Stimulated activated effector memory CD8-positive, alpha-beta T cell treated with anti-CD3 and anti-CD28 coated beads, Interleukin-12 subunit alpha, Interleukin-12 subunit beta, amount 100 ng/mL, for 72 hours (primary cell): ENCODE data around the gene LONP2.
A peak's percentile ranks its signal among the peaks of the same experiment; 100 is the strongest.
"Not testable (repeated sequence)": the region's sequence is repeated elsewhere in the genome, so short reads cannot be mapped to it uniquely, and the experiment has no call there.

Experiments
- ATAC-seq: fragments of 150-1000 bp; cut with Tn5 transposase; 2 replicates; pipeline ENCODE4 v1.10.0; 2021
- DNase-seq, 2 donors: peaks; one replicate each; pipeline ENCODE4 v3.0.0; 2021 to 2022; ENCODE audit warnings: low spot score in 2 of 2
- H3K27ac Mint-ChIP-seq: one replicate; pipeline ENCODE4 v1.8.0; 2022; ENCODE audit warnings: mild to moderate bottlenecking, mixed read lengths
- H3K36me3 Mint-ChIP-seq: one replicate; pipeline ENCODE4 v1.8.0; 2022; ENCODE audit warnings: mild to moderate bottlenecking, mixed read lengths
- H3K4me1 Mint-ChIP-seq: one replicate; pipeline ENCODE4 v1.8.0; 2022; ENCODE audit warnings: mixed read lengths
- H3K4me3 Mint-ChIP-seq: one replicate; pipeline ENCODE4 v1.8.0; 2022; ENCODE audit warnings: mild to moderate bottlenecking, mixed read lengths
- H3K9me3 Mint-ChIP-seq: one replicate; pipeline ENCODE4 v1.8.0; 2022; ENCODE audit warnings: mixed read lengths

LONP2 gene

GRCh38 chr16:48356633-48357376 is 112.7 kb downstream of the LONP2 start:
- Mint-ChIP-seq H3K4me1 (peaks cover 17% of the 10 kb centered on the region), H3K9me3 (no peaks in the 10 kb centered on the region), H3K4me3 (no peak overlapping the region), H3K36me3 (peaks cover 72% of the 10 kb centered on the region), H3K27ac (peak overlapping the region; percentile 60)
- ATAC-seq: no peak
- DNase-seq: no peak

DNA sequence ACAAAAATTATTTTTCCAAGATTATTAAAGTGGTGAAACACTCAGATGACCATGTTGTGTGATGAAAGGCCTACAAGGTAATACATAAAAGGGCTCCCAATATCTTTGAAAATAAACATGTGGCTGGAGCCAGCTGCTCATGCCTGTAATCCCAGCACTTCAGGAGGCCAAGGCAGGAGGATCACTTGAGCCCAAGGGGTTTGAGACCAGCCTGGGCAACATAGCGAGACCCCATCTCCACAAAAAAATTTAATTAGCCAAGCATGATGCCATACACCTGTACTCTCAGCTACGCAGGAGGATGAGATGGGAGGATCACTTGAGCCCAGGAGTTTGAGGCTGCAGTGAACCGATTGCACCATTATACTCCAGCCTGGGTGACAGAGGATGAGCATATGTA is 114.3 kb downstream of the LONP2 start:
- H3K27ac Mint-ChIP-seq: peak overlapping the region; percentile 23

GRCh38 chr16:48359983-48360382 is 115.9 kb downstream of the LONP2 start:
- Mint-ChIP-seq H3K27ac (no peak overlapping the region), H3K36me3 (peaks cover 50% of the 10 kb centered on the region), H3K4me3 (no peak overlapping the region), H3K4me1 (peaks cover 6% of the 10 kb centered on the region), H3K9me3 (no peaks in the 10 kb centered on the region)
- no peak for ATAC-seq
- no peak for DNase-seq

More for the DNA sequence above, 114.3 kb downstream of the LONP2 start:
- no peak for DNase-seq
- peaks cover 66% of the 10 kb centered on the region for H3K36me3 Mint-ChIP-seq
- no peak overlapping the region for H3K4me3 Mint-ChIP-seq
- ATAC-seq: no peak
- no peaks in the 10 kb centered on the region for H3K9me3 Mint-ChIP-seq
- peaks cover 15% of the 10 kb centered on the region for H3K4me1 Mint-ChIP-seq

- DNase-seq (no peak), ATAC-seq (no peak)
- Mint-ChIP-seq H3K36me3 (peaks cover 44% of the 10 kb centered on the region), H3K27ac (no peak overlapping the region), H3K4me3 (no peak overlapping the region), H3K4me1 (peaks cover 12% of the 10 kb centered on the region), H3K9me3 (no peaks in the 10 kb centered on the region)
Observed at GRCh38 chr16:48361012-48361411, 116.9 kb downstream of the LONP2 start.

- no peak for ATAC-seq
- Mint-ChIP-seq H3K4me3 (no peak overlapping the region), H3K9me3 (no peaks in the 10 kb centered on the region), H3K4me1 (peaks cover 19% of the 10 kb centered on the region), H3K27ac (no peak overlapping the region), H3K36me3 (peaks cover 38% of the 10 kb centered on the region)
- no peak for DNase-seq
Observed at GRCh38 chr16:48361540-48362144, 117.5 kb downstream of the LONP2 start.

DNA sequence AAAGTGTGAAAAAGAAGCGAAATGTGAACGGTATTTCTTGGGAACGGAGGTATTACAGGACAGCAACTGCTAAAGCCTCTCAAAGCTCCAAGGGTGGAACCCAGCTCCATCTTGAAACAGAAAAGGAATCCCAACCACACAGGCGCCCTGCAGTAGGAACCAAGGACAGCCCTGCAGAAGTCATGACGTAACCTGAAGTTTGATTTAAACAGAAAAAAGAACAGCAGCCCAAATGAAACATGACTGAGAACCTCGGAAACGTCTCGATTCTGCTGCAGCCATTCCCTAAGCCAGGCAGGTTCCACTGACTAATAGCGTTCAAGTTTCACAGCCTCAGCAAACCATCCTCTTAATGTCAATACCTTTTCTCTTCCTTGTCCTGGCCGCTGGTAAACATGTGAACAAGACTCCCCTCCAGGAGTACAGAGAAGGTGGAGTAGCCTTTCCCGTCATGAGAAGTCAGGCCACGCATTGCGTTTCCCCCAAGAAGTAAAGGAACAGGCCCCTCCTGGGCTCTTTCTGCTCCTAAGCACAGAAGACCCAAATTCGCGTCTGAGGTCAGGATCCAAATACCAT is 121.0 kb downstream of the LONP2 start:
- Mint-ChIP-seq H3K27ac (peak overlapping the region; percentile 96), H3K9me3 (no peaks in the 10 kb centered on the region), H3K4me3 (peak overlapping the region; percentile 75), H3K36me3 (peaks cover 25% of the 10 kb centered on the region), H3K4me1 (peaks cover 30% of the 10 kb centered on the region)
- no peak for DNase-seq
- ATAC-seq: no peak

GRCh38 chr16:48365601-48366164 is 121.6 kb downstream of the LONP2 start:
- peaks cover 30% of the 10 kb centered on the region for H3K4me1 Mint-ChIP-seq
- H3K4me3 Mint-ChIP-seq: peak overlapping the region; percentile 75
- peak overlapping the region; percentile 96 for H3K27ac Mint-ChIP-seq
- peaks cover 21% of the 10 kb centered on the region for H3K36me3 Mint-ChIP-seq
- DNase-seq (peak; percentile 70 to 87), ATAC-seq (peak; percentile 98)
- no peaks in the 10 kb centered on the region for H3K9me3 Mint-ChIP-seq

GRCh38 chr16:48366165-48367093 is 122.3 kb downstream of the LONP2 start:
- DNase-seq (peak; percentile 35 to 76), ATAC-seq (peak; percentile 86)
- Mint-ChIP-seq H3K27ac (peak overlapping the region; percentile 96), H3K36me3 (peaks cover 13% of the 10 kb centered on the region), H3K4me3 (peak overlapping the region; percentile 75), H3K9me3 (no peaks in the 10 kb centered on the region), H3K4me1 (peaks cover 30% of the 10 kb centered on the region)

DNA sequence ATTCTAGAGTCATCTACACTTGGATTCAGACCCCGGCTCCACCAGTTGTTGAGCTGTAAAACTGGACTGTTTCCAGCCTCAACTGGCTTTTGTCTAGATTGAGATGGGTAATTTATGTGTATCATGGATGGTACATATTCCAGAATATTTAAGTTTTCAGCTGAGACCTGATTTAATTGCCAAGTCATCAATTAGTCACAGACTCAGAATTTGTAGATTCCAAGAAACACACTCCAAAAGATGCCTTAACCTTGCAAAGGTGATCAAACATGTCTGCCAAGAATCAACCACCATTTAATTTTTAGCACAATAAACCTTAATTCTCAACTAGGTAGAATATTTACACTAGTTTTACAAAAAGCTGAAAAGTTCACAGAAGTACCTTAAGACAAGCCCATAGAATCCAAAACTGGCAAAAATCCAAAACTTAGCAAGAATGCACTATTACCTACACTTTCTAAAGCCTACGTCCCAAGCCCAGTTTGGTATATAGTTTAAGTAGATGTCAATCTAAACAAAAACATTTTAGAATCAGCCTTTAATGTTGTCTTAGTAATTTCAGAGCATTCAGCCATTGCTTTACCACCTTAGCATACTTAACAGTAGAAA is 123.4 kb downstream of the LONP2 start:
- ATAC-seq (no peak), DNase-seq (no peak)
- H3K4me1 Mint-ChIP-seq: peaks cover 30% of the 10 kb centered on the region
- H3K27ac Mint-ChIP-seq: peak overlapping the region; percentile 96
- H3K4me3 Mint-ChIP-seq: peak overlapping the region; percentile 75
- H3K9me3 Mint-ChIP-seq: no peaks in the 10 kb centered on the region
- H3K36me3 Mint-ChIP-seq: peaks cover 2% of the 10 kb centered on the region

DNA sequence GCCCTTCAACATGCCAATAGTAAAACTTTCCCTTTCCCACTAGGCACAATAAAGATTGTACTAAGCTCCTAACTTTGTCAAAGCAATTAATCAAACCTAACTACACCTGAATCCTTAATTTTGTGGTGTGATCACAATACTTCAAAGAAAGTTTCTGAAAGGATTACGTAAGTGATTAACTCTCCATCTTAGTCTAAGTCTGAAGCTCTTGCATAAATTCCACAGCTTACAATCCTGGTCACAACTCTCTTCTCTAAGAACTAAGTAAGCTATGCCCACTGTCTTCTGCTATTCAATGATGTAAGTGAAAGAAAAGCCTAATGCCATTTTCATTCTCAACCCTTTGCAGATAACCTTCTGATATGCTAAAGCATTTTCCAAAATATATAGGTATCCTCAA is 125.7 kb downstream of the LONP2 start:
- ATAC-seq: no peak
- peaks cover 29% of the 10 kb centered on the region for H3K4me1 Mint-ChIP-seq
- no peak overlapping the region for H3K4me3 Mint-ChIP-seq
- H3K9me3 Mint-ChIP-seq: no peaks in the 10 kb centered on the region
- H3K36me3 Mint-ChIP-seq: no peaks in the 10 kb centered on the region
- no peak for DNase-seq
- H3K27ac Mint-ChIP-seq: no peak overlapping the region

- Mint-ChIP-seq H3K4me3 (no peak overlapping the region), H3K27ac (no peak overlapping the region), H3K9me3 (no peaks in the 10 kb centered on the region), H3K36me3 (no peaks in the 10 kb centered on the region), H3K4me1 (peaks cover 24% of the 10 kb centered on the region)
- DNase-seq (no peak), ATAC-seq (no peak)
Observed at GRCh38 chr16:48370229-48370628, 126.1 kb downstream of the LONP2 start.

GRCh38 chr16:48370668-48371392 is 126.7 kb downstream of the LONP2 start:
- not testable (repeated sequence) for DNase-seq, H3K27ac Mint-ChIP-seq, H3K36me3 Mint-ChIP-seq, H3K4me3 Mint-ChIP-seq, H3K9me3 Mint-ChIP-seq, ATAC-seq
- H3K4me1 Mint-ChIP-seq: peaks cover 18% of the 10 kb centered on the region

DNA sequence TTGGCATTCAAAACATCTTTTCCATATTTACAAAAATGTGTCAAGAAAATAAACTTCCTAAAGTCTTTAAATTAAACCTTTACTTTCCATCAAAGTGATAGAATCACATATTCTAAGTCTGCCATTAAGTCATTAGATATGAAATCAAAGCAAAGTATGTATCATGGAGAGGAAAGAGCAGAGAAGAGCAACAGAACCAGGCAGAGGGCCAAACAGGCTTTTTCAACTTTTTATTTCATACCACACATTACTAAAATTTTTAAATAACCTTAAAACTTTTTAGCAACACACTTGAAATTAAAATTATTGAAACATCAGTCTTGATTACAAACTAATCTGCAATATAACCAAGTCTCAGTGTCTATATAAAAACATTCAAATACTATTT is 127.3 kb downstream of the LONP2 start:
- no peaks in the 10 kb centered on the region for H3K9me3 Mint-ChIP-seq
- DNase-seq (no peak), ATAC-seq (no peak)
- H3K4me3 Mint-ChIP-seq: no peak overlapping the region
- no peaks in the 10 kb centered on the region for H3K36me3 Mint-ChIP-seq
- H3K4me1 Mint-ChIP-seq: peaks cover 14% of the 10 kb centered on the region
- H3K27ac Mint-ChIP-seq: no peak overlapping the region

GRCh38 chr16:48372744-48373143 is 128.6 kb downstream of the LONP2 start:
- Mint-ChIP-seq H3K4me3 (no peak overlapping the region), H3K9me3 (no peaks in the 10 kb centered on the region), H3K27ac (no peak overlapping the region), H3K36me3 (no peaks in the 10 kb centered on the region), H3K4me1 (peaks cover under 1% of the 10 kb centered on the region)
- DNase-seq (no peak), ATAC-seq (no peak)
